IMR-90 (cell line): ENCODE results near the gene AOPEP. TPM values are rescaled to one million over a fixed set of nuclear protein-coding genes. Genes with fewer than 3 reads are reported as not detected.

Source experiments
- ATAC-seq: fragments of 200-7000 bp; cut with Tn5 transposase; 2 replicates; pipeline ENCODE4 v1.9.1; 2020; ENCODE audit warnings: low read depth, mild to moderate bottlenecking, moderate library complexity
- BruUV-seq: library from RNA; stranded (reverse); fragments of 400-500 nt; replicated peaks from 2 replicates; lab custom pipeline; 2021; lab: Mats Ljungman, UMichigan
- CTCF ChIA-PET: fragments of 300-600 bp; formaldehyde crosslinking; extraction: SDS; loops from one replicate; lab custom pipeline; 2021; ENCODE audit warnings: antibody characterized with exemption; lab: Yijun Ruan, JAX
- POLR2A ChIA-PET: fragments of 300-600 bp; sonication (Branson Sonifier 250); formaldehyde crosslinking; loops from one replicate; lab custom pipeline; 2022; ENCODE audit warnings: antibody characterized with exemption; ENCODE audit not compliant: unreplicated experiment; lab: Charles Lee
- DNase-seq: peaks from one replicate; pipeline ENCODE4 v3.0.0; 2013
- H2AFZ ChIP-seq: replicated peaks from 2 replicates; pipeline ENCODE3; 2013; ENCODE audit warnings: low read length, mild to moderate bottlenecking; ENCODE audit not compliant: poor library complexity
- H2AK5ac ChIP-seq: 2 replicates; pipeline ENCODE4 v1.6.1; 2013; ENCODE audit warnings: low read depth, low read length, inconsistent platforms
- H2AK9ac ChIP-seq: replicated peaks from 2 replicates; pipeline ENCODE3; 2013; ENCODE audit warnings: mild to moderate bottlenecking, low read depth, low read length, moderate library complexity; ENCODE audit not compliant: poor library complexity
- H2BK120ac ChIP-seq: 2 replicates; pipeline ENCODE4 v1.6.1; 2013; ENCODE audit warnings: low read depth, low read length, inconsistent platforms
- H2BK15ac ChIP-seq: 3 replicates; pipeline ENCODE4 v1.6.1; 2013; ENCODE audit warnings: low read depth, low read length, inconsistent platforms
- H2BK20ac ChIP-seq: 2 replicates; pipeline ENCODE4 v1.6.1; 2013; ENCODE audit warnings: low read depth, mild to moderate bottlenecking, inconsistent platforms, low read length, moderate library complexity
- H2BK5ac ChIP-seq: 2 replicates; pipeline ENCODE4 v1.6.1; 2013; ENCODE audit warnings: mild to moderate bottlenecking, low read depth, low read length, inconsistent platforms; ENCODE audit not compliant: poor library complexity, severe bottlenecking
- H3K14ac ChIP-seq: replicated peaks from 2 replicates; pipeline ENCODE4 v1.6.1; 2013; ENCODE audit warnings: low read depth, low read length, inconsistent platforms
- H3K18ac ChIP-seq: 2 replicates; pipeline ENCODE4 v1.6.1; 2013; ENCODE audit warnings: low read depth, low read length, control low read depth
- H3K23ac ChIP-seq: 2 replicates; pipeline ENCODE4 v1.6.1; 2013; ENCODE audit warnings: low read depth, low read length, inconsistent platforms
- H3K27ac ChIP-seq: 2 replicates; pipeline ENCODE4 v1.5.1; 2013; ENCODE audit warnings: mild to moderate bottlenecking, control low read depth, low read length; ENCODE audit not compliant: insufficient read depth
- H3K27me3 ChIP-seq: 2 replicates; pipeline ENCODE4 v1.6.1; 2013; ENCODE audit warnings: low read length; ENCODE audit not compliant: control insufficient read depth, insufficient read depth
- H3K36me3 ChIP-seq: 2 replicates; pipeline ENCODE4 v1.6.1; 2013; ENCODE audit warnings: low read length, mixed read lengths; ENCODE audit not compliant: control insufficient read depth, insufficient read depth
- H3K4ac ChIP-seq: 2 replicates; pipeline ENCODE4 v1.6.1; 2013; ENCODE audit warnings: low read depth, low read length, inconsistent platforms
- H3K4me1 ChIP-seq: 2 replicates; pipeline ENCODE4 v1.6.1; 2013; ENCODE audit warnings: low read length, mixed read lengths; ENCODE audit not compliant: control insufficient read depth, insufficient read depth
- H3K4me2 ChIP-seq: 2 replicates; pipeline ENCODE4 v1.6.1; 2013; ENCODE audit warnings: low read depth, mild to moderate bottlenecking, control low read depth, low read length, moderate library complexity
- H3K4me3 ChIP-seq: 2 replicates; pipeline ENCODE4 v1.5.1; 2013; ENCODE audit warnings: low read depth, mild to moderate bottlenecking, control low read depth, low read length, moderate library complexity; ENCODE audit not compliant: insufficient read depth
- H3K56ac ChIP-seq: 2 replicates; pipeline ENCODE4 v1.6.1; 2013; ENCODE audit warnings: low read length, inconsistent platforms; ENCODE audit not compliant: insufficient read depth; ENCODE audit errors: extremely low read depth
- H3K79me1 ChIP-seq, 2 experiments: 2 replicates each; pipeline ENCODE4 v1.6.1; 2013; ENCODE audit warnings: low read length in 2 of 2, inconsistent platforms in 1 of 2, low read depth in 1 of 2
- H3K9ac ChIP-seq: 2 replicates; pipeline ENCODE4 v1.6.1; 2013; ENCODE audit warnings: low read depth, low read length, control low read depth
- H3K9me1 ChIP-seq: 2 replicates; pipeline ENCODE4 v1.6.1; 2013; ENCODE audit warnings: low read length, inconsistent platforms; ENCODE audit not compliant: insufficient read depth
- H3K9me3 ChIP-seq: 2 replicates; pipeline ENCODE4 v1.6.1; 2013; ENCODE audit warnings: low read length; ENCODE audit not compliant: control insufficient read depth, insufficient read depth
- H4K20me1 ChIP-seq: 2 replicates; pipeline ENCODE4 v1.6.1; 2013; ENCODE audit warnings: low read length, inconsistent platforms; ENCODE audit not compliant: insufficient read depth
- H4K5ac ChIP-seq: 2 replicates; pipeline ENCODE4 v1.6.1; 2013; ENCODE audit warnings: mild to moderate bottlenecking, low read depth, low read length, control low read depth
- H4K8ac ChIP-seq, 2 experiments: 2 replicates each; pipeline ENCODE4 v1.6.1; 2013; ENCODE audit warnings: low read depth in 2 of 2, low read length in 2 of 2, control low read depth in 1 of 2, inconsistent platforms in 1 of 2
- H4K91ac ChIP-seq: 2 replicates; pipeline ENCODE4 v1.6.1; 2013; ENCODE audit warnings: low read depth, low read length, inconsistent platforms; ENCODE audit not compliant: insufficient read depth
- BHLHE40 ChIP-seq: fragments of 150-350 bp; IDR thresholded peaks from 2 replicates; pipeline ENCODE4 v1.6.1; 2016; ENCODE audit warnings: mild to moderate bottlenecking, low read depth, low read length
- MAFK ChIP-seq: IDR thresholded peaks from 2 replicates; pipeline ENCODE4 v1.6.1; 2012; ENCODE audit warnings: low read depth, low read length, improper control_type of control experiment
- NFE2L2 ChIP-seq: fragments of 150-350 bp; IDR thresholded peaks from 2 replicates; pipeline ENCODE4 v1.6.1; 2016; ENCODE audit warnings: low read depth, mild to moderate bottlenecking, low read length
- WGBS, 2 experiments: methylation state at CpG; one replicate each; pipeline versions ENCODE4 v1.1.5 to v1.1.7; 2013; ENCODE audit warnings: missing lambda C conversion rate in 2 of 2; ENCODE audit not compliant: insufficient read length in 1 of 2; ENCODE audit errors: extremely low coverage in 2 of 2; 5-methylcytosine and 5-hydroxymethylcytosine counted together
- dilution Hi-C: fragments of 300-500 bp; cut with HindIII; formaldehyde crosslinking; loops from one replicate; pipeline ENCODE4 v1.14.3; 2018; ENCODE audit warnings: low sequenced_read_pairs; ENCODE audit not compliant: unreplicated experiment
- in situ Hi-C: fragments of 300-500 bp; cut with MboI; formaldehyde crosslinking; loops from 3 replicates; pipeline ENCODE4 v1.14.3; 2019; ENCODE audit warnings: low sequenced_read_pairs, inconsistent platforms, mixed read lengths
- intact Hi-C: fragments of 100-400 bp; cut with micrococcal nuclease; formaldehyde crosslinking; loops from 2 replicates; pipeline ENCODE4 v1.10.0; 2022
- polyA plus RNA-seq, 3 experiments: library from polyadenylated mRNA; depleted of rRNA; stranded (reverse); fragments of >200 nt; gene quantifications; 2 replicates each; pipeline ENCODE4 v1.2.3, GENCODE V29; 2012; ENCODE audit warnings: low replicate concordance in 1 of 3
- total RNA-seq: library from RNA; depleted of rRNA; stranded (reverse); fragments of >200 nt; gene quantifications from 2 replicates; pipeline ENCODE4 v1.2.3, GENCODE V29; 2012

Gene AOPEP
- total and polyA plus RNA-seq, 2 of the 4 experiments (the other 2 are of a cell fraction) = 34.9 to 38.7 TPM

GRCh38 chr9:94881023-94881422 lies 154.5 kb downstream of the AOPEP start:
- Histone ChIP-seq H3K4me2 (peak overlapping the region; percentile 43; the same call in 1 of the 2 replicates), H3K56ac (no peak overlapping the region), H3K9ac (no peak overlapping the region), H3K18ac (peak overlapping the region; percentile 80; the same call in 1 of the 2 replicates), H3K9me3 (no peaks in the 10 kb centered on the region), H3K4ac (no peak overlapping the region; the same call in 1 of the 2 replicates), H2AFZ (no peak overlapping the region), H2BK120ac (peak overlapping the region; percentile 53), H3K4me1 (peaks cover 19% of the 10 kb centered on the region), H3K36me3 (no peaks in the 10 kb centered on the region), H4K5ac (peak overlapping the region; percentile 77; the same call in 1 of the 2 replicates), H3K23ac (peak overlapping the region; percentile 56; the same call in 1 of the 2 replicates), H4K8ac (peak overlapping the region; percentile 2 to 26; a peak in 2 of 4 replicates), H4K20me1 (no peaks in the 10 kb centered on the region), H3K27me3 (no peaks in the 10 kb centered on the region), H3K4me3 (no peak overlapping the region), H3K27ac (peak overlapping the region; percentile 37; the same call in 1 of the 2 replicates), H3K14ac (peak overlapping the region; percentile 0; the same call in 1 of the 2 replicates), H2BK15ac (0 out of 3 replicates have a peak overlapping the region, but pooled peaks have one; percentile 12), H2BK5ac (peak overlapping the region; percentile 28), H2AK9ac (no peak overlapping the region), H2AK5ac (no peak overlapping the region), H3K79me1 (peaks cover 0 to 12% of the 10 kb centered on the region in 2 experiments; a peak in 2 of 4 replicates), H4K91ac (0 out of 2 replicates have a peak overlapping the region, but pooled peaks have one; percentile 34), H2BK20ac (peak overlapping the region; percentile 62; the same call in 1 of the 2 replicates), H3K9me1 (peaks cover 3% of the 10 kb centered on the region; the same call in 1 of the 2 replicates)
- intact Hi-C loops = no loop called here
- no peak for TF ChIP-seq BHLHE40
- peak; percentile 28; the same call in 1 of the 2 replicates for TF ChIP-seq MAFK
- TF ChIP-seq NFE2L2 = no peak
- CTCF ChIA-PET = interaction anchor here (0.6 to 0.7 kb wide), 3 partner anchors 20 to 174 kb away, joined by 3 to 4 read pairs (median 4); no protein-coding TSS in a partner anchor
- no TSS peak for BruUV-seq
- dilution Hi-C loops = no loop called here
- in situ Hi-C loops = no loop called here
- POLR2A ChIA-PET = interaction anchor here (0.6 to 1.2 kb wide), 3 partner anchors 142 to 296 kb away, joined by 3 to 4 read pairs (median 3); no protein-coding TSS in a partner anchor
- ATAC-seq (peak; percentile 59), DNase-seq (no peak)
- no CpG with 5 or more reads among the region's 1 CpG for WGBS, 2 experiments
